ENCODE results near the gene PROSER1. TPM values are rescaled to one million over a fixed set of nuclear protein-coding genes. Genes with fewer than 3 reads are reported as not detected.
A peak's percentile ranks its signal among the peaks of the same experiment; 100 is the strongest.
"Not testable (repeated sequence)": the region's sequence is repeated elsewhere in the genome, so short reads cannot be mapped to it uniquely, and the experiment has no call there.

The PROSER1 gene
- total RNA-seq (2014; rRNA removed; shearing (Covaris generic)), result 11.9 and 12.8 TPM in 2 replicates
- 21.5 and 28.4 TPM in 2 replicates for polyA plus RNA-seq (2015; cell fraction: cytosol; rRNA removed)
- 38.5 and 46.2 TPM in 2 replicates for polyA plus RNA-seq (2015; cell fraction: nucleus; rRNA removed)

DNA sequence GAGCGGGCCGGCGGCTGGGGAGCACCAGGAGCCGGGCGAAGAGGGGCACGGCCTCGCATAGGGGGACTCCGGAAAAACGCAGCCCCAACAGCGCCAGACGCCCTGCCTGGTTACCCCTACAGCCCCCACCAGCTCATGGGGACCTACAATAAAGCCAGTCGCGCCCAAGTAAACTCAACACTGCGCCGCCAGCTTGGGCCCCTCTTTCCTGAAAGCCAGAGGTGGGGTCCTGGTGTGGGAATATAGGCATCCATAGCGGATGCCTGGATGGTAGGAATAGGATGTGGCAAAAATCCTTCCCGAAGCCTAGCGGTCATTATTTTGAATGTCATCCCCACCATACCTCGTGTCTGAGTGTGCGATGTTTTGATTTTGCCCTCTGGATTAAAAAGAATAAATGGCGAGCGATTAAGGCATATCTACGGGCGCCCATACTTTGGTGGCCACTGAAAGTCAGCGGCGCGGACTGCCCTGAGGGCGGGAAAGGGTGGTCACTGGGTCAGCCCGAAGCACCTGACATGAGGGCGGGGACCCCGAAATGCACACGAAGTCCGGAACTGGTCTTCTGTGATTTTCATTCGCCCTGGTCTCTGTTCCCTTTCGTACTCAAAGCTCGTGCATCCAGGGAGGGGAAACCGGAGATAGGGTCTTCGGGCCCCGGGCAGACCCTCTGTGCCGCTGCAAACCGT, at the start of gene PROSER1, which contains the start of gene NHLRC3:
Gene PROSER1, minus strand, starts transcription at position 210 of the 689 bp plus-strand sequence. CDS start 847 bp downstream, outside the sequence.
Gene NHLRC3, plus strand, starts transcription at position 577 of the 689 bp plus-strand sequence. CDS start 184 bp downstream, outside the sequence.
- peak; percentile 91 for DNase-seq (ENCODE audit: low read depth)

DNA sequence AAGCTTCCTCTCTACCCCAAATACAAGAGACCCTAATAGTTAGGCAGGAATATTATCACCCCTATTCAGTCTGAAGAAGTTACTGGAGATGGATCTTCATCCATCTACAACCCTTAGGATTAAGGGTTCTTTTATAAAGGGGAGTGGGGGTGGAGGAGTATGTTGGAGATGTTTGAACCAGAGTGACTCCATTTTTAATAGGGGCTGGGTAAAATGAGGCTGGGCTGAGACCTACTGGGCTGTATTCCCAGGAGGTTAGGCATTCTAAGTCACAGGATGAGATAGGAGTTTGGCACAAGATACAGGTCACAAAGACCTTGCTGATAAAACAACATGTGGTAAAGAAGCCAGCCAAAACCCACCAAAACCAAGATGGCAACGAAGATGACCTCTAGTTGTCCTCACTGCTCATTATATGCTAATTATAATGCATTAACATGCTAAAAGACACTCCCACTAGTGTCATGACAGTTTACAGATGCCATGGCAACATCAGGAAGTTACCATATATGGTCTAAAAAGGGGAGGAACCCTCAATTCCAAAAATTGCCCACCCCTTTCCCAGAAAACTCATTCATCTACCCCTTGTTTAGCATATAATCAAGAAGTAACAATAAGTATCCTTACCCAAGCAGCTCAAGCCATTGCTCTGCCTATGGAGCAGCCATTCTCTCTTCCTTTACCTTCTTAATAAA, 48.5 kb upstream of the PROSER1 start:
- not testable (repeated sequence) for DNase-seq (ENCODE audit: low read depth)

DNA sequence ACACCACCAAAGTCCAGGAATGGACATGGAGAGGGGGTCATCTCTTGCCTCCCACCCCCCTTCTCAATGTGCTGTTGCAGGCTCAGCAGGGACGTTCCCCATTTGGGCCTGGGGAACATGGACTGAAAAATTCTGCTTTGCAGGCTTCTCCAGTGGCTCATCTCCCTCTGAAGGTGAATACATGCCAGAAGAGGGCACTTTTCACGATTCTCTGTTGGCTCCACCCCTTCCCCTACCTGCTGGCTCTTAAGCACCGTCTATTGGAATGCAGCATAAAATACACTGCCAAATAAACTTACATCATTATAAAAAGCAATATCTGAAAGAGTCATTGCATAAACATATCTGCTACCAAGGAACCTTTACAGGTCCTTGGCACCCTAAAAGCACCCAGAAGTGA, 36.1 kb upstream of the PROSER1 start:
- no peak for DNase-seq (ENCODE audit: low read depth)

DNA sequence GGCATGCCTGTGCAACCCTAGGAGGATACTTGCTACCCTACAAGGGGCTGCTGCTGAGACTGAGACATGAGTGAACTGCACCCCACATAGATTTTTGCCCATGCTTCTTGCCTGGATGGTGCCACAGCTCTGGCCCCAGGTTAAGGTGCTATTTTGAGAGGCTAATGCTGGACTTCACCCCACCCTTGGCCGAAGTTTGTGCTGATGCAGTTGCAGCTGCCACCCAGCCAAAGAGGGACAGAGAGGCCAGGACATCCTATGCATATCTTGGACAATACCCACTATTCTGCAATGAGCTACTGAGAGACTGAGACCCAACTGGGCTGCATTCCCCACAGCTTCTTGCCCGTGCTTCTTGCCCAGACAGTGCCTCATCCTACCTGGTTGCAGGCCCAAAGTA, 35.0 kb upstream of the PROSER1 start:
- no peak for DNase-seq (ENCODE audit: low read depth)

DNA sequence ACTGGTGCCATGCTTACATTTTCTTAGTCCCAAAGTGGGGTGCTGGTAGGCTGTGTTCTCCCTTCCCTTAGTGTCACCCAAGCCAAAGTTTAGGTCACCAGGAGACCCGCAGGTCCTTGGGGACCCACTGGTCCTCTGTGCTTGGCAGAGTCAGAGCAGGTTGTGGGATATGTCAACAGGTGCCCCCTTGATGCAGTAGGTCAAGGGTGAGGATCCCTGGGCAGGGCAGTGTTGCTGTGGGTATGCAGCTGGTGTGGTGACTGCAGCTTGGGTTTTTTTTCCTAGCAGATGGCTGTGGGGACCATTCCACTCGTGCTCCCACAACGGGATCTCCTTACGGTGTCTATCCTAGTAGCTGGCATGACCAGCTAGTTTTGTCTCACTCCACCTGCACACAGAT, 24.1 kb upstream of the PROSER1 start:
- no peak for DNase-seq (ENCODE audit: low read depth)

DNA sequence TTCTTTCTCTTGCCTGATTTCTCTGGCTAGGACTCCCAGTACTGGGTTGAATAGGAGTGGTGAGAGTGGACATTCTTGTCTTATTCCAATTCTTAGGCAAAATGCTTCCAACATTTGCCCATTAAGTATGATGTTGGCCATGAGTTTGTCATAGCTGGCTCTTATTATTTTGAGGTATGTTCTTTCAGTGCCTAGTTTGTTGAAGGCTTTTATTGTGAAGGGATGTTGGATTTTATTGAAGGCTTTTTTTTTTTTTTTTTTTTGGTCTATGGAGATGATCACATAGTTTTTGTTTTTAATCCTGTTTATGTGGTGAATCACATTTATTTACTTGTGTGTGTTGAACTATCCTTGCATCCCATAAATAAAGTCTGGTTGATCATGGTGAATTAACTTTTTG, 20.2 kb upstream of the PROSER1 start:
- no peak for DNase-seq (ENCODE audit: low read depth)

DNA sequence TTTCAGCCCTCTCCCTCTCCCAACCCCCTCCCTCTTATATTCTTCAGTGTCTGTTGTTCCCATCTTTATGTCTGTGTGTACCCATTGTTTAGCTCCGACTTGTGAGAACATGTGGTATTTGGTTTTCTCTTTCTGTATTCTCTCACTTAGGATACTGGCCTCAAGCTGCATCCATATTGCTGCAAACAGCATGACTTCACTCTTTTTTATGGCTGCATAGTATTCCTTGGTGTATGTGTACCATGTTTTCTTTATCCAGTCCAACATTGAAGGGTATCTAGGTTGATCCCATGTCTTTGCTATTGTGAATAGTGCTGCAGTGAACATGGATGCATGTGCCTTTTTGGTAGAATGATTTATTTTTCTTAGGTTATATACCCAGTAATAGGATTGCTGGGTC, 18.1 kb upstream of the PROSER1 start:
- DNase-seq (ENCODE audit: low read depth), result no peak

DNA sequence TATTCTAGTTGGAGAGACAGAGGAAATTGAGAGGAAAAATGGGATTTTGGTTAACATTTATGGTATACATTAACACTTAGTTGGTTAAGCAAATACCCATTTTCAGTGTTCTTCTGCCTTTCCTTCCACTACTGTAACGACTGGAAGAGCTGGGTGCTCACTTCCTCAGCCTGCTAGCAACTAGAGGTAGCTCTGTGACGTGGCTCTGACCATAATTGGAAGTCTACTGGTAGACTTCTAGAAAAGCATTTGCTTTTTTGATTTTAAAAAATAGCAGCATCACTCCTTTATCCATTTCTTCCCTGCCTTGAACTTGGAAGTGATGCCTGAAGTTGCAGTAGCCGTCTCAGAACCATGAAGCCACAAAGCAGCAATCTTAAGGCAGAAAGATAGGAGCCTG, 16.2 kb upstream of the PROSER1 start:
- DNase-seq (ENCODE audit: low read depth), result no peak

DNA sequence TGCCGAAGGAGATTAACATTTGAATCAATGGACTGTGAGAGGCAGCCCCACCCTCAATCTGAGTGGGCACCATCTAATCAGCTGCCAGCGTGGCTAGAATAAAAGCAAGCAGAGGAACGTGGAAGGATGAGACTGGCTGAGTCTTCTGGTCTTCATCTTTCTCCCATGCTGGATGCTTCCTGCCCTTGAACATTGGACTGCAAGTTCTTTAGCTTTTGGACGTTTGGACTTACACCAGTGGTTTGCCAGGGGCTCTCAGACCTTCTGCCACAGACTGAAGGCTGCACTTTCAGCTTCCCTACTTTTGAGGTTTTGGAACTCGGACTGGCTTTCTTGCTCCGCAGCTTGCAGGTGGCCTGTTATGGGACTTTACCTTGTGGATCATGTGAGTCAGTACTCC, 15.1 kb upstream of the PROSER1 start:
- no peak for DNase-seq (ENCODE audit: low read depth)

DNA sequence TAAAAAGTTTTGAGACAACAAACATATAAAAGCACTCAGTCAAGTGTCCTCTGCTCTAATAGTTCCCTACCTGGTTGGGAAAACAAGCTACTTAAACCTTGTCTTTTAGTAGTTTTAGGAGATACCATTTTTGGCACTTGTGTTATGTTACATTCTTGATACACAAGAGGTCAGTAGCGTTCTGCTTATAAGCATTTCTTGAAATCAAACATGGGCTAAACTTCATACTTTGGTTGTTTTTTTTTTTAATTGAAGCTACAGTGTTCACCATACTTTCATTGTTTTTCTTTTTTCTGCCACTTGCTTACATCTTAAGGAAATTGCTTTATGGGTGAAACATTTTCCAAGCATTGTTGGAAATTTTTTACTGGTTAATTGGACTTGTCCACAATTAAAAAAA, 13.3 kb upstream of the PROSER1 start:
- peak; percentile 16 for DNase-seq (ENCODE audit: low read depth)

DNA sequence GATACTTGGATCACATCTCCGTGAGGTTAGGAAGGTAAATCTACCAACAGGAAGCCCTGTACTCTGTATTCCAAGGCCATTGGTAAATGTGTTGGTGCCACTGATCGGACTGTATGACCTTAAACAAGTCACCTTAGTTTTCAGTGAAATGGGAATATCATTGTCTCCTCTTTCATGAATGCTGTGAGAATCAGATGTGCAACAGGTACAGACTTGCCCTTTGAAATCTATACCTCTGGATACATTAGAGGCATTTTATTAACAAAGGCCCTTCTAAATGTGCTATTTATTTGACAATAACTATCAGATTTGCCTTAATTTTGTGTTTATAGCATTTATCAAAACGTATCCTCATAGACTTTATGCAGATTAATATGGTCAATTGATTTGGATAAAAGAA, 11.4 kb upstream of the PROSER1 start:
- no peak for DNase-seq (ENCODE audit: low read depth)

DNA sequence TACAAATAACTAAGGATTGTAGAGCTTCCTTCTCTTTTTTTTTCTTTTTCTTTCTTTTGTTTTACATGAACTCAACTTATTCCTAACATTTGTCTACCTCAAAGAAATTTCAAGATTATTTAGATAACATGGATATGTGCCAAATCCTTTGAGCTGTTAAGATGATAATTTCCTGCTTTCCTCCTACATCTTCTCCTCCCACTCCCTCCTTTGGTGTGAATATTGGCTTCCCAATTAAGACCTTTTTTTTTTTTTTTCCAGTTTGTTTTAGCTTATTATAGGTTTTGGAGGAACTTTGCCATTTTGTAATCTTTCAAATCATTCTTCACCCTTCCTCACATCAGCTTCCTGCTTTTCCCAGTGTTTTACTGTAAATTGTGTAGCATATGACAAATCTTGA, 10.9 kb upstream of the PROSER1 start:
- DNase-seq (ENCODE audit: low read depth), result no peak

DNA sequence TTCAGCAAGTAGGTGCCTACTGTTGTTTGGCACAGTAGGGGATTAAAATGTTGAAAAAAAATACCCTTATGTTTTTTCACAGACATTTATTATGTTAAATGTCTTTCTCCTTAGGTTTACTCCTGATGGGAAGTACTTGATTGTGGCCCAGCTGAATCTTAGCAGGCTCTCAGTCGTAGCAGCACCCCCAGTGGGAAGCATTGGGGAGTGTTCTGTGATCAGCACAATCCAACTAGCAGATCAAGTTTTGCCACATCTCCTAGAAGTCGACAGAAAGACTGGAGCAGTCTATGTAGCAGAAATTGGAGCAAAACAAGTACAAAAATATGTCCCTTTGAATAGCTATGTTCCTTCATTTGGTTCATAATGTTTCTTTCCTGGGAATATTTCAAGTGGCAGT, 9.7 kb upstream of the PROSER1 start:
- no peak for DNase-seq (ENCODE audit: low read depth)

DNA sequence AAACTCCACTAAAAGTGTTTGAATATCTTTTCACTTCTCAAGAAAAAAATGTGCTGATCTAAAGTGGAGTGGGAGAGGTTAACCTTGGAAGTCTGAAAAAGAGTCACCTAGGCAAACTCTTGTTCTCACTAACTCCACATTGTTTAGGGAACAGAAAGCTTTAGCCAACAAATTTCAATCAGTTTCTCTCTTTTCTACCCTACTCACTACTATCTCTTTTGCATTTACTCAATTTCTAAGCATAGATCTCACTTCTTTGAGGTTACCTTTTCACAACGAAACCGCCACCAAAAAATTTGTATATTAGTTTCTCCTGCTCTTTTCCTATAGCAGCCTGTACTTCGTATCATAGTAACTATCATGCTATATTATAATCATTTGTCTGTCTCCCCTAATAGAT, 6.6 kb upstream of the PROSER1 start:
- DNase-seq (ENCODE audit: low read depth), result no peak

DNA sequence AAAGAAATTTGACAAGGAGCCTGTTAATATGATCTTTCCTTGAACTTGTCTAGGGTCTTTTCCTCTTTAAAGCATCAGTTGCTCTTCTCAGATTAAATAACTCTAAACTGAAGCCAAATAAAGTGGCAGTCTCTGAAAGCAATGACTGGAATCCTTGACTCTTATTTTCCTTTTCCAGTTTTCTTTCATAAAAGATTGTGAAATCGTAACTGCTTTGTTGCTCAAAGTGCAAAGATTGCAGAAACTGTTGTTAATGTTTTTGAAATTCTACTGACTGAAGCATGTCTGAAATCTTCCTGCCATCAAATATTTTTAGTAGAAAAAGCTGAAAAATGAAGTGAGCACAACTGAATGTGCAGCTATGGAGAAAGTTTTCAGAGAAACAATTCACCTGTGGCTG, 2.3 kb upstream of the PROSER1 start:
- no peak for DNase-seq (ENCODE audit: low read depth)

DNA sequence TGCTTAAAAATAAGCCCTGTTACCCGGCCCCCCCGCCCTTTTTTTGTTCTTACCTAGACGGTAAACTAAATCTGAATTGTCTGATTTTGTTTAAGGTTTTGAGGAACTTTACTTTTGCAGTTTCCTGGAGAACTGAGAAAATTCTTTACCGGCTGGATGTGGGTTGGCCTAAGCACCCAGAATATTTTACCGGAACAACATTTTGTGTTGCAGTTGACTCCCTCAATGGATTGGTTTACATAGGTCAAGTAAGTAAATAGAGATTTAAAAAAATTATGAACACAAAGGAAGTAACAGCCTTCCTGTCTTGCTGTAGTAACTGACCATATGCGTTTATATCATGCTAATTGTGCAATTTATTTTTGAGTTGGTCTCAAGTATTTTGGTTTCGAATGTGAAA, 1.2 kb upstream of the PROSER1 start:
- no peak for DNase-seq (ENCODE audit: low read depth)

DNA sequence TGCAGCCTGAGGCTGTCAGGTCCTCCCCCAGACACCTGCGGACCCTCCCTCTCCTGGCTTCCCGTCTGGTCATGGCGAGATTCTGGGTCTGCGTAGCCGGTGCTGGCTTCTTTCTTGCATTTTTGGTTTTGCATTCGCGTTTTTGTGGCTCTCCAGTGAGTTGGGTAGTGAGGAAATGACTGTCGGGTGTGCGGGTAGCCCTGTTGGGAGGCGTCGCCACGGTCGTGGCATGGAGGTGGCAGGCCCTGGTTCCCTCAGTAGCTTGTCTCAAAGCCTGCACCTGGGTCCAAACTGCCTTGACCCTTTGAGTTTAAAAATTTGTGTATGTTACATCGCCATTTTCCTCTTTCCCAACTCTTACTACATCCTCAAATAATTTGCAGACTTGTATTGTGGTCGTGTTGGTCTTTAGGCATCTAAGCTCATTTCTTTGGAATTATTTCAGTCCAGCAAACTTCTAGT, 711 bp upstream of the PROSER1 start:
- no peak for DNase-seq (ENCODE audit: low read depth)

DNA sequence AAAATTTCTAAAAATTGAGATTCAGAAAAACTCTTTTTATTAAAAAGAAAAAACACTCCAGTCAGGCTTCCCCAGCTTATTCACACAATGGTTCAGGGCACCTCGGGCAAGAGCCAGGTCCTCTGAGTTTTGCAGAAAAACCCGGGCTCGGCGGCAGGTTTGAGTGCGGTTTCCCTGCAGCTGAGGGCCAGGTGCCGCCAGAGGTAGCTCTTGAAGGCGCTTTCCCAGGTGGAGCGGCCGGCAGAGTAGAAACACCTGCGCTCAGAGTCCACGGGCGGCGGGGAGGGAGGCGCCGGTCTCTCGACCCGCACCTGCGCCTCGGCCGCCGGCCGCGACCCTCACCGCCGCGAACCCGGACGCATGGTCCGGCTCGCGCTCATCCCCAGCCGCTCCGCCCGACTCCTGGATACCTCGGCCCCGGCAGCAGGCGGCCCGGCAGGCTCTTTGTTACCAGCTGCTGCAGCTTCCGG, 444 bp downstream of the PROSER1 start:
- DNase-seq (ENCODE audit: low read depth), result no peak

DNA sequence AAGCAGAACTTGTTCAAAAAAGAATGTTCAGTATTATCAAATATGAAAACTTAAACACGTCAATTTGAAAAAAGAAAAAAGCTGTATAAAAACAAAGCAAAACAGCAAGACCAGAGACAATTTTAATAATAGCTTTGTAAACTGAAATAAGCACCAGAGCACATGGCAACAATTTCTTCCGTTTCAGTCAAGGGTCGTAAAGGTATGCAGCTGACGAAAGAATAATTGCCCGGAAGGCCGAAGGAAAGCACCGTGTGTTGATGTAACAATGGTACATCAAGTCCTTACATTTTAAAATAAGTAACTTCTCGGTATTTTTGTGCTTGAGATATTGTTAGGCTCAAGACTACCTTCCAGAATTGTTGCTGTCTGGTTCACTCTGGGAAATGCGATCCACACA, 1.7 kb downstream of the PROSER1 start:
- peak; percentile 15 for DNase-seq (ENCODE audit: low read depth)

DNA sequence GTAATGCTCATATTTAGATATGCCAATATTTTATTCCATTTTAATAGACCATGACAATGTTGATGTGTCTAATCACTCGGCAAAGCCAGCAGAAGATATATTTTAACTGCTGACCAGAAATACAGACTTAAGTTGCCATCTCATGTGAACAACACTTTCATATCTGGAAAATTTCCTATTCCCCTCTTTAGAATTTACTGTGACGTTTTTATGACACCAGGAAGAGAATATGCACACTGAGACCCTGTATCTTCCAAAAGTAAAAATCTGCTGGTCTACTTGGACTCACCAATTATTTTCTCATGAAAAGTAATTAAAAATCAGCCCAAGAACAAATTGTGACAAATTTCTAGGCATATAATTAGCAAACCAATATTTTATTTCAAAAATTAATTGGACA, 2.1 kb downstream of the PROSER1 start:
- no peak for DNase-seq (ENCODE audit: low read depth)

DNA sequence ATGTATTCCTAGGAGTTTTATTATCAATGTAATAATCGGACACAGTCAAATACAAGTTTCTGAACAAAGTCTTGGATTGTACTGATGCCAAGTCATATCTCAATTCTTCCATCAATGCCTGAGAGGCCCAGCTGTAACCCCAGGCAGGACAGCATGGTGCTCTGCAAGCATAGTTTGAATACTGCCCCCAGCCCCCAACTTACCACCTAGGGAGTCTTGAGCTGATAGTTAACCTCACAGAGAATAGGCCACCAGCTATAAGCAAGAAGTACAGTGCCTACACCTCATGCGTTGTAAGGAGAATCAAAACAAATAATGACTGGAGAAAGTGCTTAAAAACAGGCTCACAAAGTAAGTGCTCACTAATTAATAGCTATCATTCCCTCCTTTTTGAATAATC, 2.7 kb downstream of the PROSER1 start:
- DNase-seq (ENCODE audit: low read depth), result no peak

DNA sequence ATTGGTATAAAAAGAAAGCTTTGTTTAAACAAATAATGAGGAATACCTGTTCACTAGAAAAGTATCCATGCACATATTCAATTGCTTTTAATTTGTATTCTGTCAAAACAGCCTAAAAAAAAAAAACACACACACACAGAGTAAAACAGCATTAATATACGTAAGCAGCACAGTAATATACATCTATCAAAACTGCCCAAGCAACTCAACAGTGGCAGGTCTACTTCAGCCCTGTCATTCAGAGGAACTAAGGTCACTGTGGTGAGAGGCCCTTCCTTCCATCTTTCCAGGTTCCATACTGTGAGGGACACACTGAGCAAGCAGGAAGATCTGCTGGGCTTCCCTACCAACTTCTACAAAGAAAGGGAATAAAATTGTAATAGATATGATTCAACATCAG, 3.8 kb downstream of the PROSER1 start:
- DNase-seq (ENCODE audit: low read depth), result no peak

DNA sequence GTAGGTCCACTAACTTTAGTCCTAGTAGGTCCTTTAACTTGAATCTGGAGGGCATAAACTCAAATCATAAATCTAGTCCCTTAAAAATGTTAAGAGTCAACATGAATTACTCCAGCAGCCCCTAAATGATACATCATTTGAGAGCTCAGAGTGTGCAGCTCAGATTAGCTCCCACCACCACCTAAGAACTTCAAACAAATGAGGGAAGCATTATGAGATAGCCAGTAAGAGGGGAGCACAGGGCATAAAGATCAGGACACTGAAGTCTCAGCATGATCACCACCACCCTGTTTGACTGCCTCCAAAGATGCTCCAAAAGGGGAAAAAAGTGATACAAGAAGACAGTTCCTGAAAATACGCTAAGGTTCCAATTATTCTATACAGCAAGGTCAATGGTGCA, 5.7 kb downstream of the PROSER1 start:
- DNase-seq (ENCODE audit: low read depth), result no peak

Data from HT1080 (cell line).